CD4-positive, alpha-beta T cell treated with Interferon alpha-2 for 1 hour (primary cell): Measurements from ENCODE around the gene OCA2.
"Not testable (repeated sequence)": the region's sequence is repeated elsewhere in the genome, so short reads cannot be mapped to it uniquely, and the experiment has no call there.

ENCODE experiments used
- DNase-seq, 2 donors: peaks; one replicate each; pipeline ENCODE4 v3.0.0-alpha.2; 2020 to 2022

The OCA2 gene

DNA sequence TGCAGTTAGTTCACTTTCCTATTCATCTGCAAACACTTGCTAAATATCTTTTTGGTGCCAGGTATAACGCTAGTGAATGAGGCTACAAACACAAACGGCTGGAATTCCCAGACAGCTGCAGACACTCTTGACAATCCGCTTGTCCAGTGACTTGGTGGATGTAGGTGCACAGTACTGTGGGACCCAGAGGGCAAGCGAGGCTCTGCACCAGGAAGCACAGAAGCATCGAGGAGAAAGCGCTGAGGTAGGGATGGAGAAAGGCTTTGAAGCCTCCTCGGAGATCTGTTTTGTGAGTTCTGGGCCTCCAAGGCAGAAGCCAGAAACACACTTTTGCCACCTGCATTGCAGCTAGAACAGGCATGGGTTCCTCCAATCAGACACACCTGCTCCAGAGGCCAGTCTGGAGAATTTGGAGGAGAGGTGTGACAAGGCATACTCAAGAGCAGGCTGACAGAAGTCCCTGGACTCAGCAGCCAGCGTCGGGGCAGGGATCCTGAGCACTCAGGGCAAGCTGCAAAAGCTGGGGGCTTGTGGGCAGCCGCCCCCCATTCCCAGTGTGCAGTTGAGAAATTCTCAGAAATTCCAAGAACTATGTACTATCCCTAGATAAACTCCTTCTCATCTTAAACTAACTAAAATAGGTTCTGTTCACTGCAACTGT is 232.5 kb downstream of the OCA2 start:
- DNase-seq = no peak

DNA sequence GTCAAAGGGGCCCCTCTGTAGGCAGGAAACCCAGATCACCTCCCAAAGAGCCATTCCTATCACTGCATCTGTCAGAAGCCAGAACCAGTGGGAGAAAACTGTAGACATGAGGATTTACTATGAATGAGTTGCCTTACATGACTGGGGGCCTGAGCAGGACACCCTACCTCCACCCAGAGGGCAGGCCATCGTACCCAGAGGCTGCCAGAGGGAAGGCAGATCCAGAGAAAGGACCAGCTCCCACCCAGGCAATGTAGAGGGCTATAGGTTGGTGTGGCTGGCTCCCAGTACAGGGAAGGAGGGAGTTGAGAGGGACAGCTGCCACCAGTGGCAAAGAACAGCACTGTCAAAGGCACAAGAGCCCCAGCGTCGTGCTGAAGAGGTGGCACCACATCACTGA is 233.2 kb downstream of the OCA2 start:
- no peak for DNase-seq

DNA sequence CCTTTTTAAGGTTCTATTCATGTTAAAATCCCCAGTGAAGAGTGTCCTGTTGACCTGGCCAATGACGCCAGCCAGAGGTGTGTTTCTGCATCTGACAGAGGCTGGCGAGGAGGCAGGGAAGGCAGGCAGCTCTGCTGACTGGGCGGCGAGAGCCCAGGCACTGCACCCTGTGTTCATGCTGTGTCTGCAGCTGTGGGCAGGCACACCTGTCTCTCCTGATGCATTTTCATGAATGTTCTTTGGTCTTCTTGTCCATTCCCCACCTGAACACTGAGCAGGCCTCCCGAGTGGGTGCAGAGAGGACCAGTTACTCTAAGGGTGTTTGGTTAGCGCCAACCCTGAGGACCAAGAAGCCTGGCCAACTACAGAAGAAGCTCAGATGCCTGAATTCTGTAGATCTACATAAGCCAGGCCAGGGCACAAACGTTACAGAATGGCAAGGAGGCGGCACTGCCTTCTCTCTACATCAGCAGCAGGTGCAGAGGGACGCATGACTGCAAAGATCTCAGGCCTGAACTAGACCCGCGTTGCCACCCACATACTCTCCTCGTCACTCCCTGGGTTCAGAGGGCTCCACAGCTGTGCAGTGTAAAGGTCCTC is 233.7 kb downstream of the OCA2 start:
- no peak for DNase-seq

DNA sequence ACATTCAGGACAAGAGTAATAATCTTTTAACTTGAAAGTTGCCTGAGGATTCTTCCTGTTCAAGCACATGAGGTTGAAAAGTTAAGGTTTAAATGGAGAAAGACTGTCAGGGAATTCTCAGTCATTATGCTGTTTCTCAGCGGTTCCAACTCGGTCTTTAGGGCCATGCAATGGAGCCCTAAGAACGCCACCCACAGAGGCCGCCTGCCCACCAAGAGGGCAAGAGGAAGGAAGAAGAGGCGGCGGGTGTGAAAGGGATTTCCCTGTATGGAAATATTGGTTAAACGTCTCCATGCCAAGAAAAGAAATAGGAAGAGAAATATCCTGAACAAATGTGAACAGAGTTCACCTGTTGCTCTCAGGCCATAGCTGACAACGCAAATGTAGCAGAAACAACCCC is 234.4 kb downstream of the OCA2 start:
- no peak for DNase-seq

DNA sequence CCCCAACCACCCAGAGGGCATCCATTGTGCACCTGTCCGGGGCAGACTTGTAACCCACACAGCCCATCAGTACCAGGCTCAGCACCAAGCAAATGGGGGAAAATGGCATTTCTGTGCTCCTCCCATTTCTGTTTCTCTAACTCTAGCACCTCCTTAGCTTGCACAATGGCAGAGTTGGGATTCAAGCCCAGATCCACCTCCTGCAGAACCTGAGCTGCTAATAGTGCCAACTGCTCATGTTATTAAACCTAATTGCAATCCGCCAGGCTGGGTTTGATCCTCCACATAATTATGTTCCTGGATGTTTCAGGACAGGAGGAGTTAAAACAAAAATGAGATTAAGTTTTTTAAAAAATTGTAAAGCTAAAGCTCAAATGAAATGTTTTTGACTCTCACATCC is 235.0 kb downstream of the OCA2 start:
- DNase-seq = no peak

DNA sequence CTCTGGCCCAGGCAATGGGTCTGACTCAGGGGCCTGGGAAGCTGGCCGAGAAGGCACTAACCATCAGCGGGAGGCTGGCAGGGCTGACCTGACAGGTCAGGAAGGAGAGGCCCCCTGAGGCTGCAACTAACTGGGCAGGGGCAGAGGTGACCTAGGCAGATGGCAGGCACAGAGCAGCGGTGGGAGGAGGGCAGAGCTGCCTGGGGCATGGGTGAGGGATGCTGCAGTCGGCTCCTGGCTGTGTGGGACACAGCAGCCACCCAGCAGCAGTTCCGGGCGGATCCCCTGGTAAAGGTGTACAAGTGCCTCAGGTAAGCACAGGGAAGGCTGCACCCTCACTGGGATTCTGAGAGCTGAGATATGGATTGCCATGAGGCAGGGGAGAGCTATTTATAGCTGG is 236.1 kb downstream of the OCA2 start:
- no peak for DNase-seq

DNA sequence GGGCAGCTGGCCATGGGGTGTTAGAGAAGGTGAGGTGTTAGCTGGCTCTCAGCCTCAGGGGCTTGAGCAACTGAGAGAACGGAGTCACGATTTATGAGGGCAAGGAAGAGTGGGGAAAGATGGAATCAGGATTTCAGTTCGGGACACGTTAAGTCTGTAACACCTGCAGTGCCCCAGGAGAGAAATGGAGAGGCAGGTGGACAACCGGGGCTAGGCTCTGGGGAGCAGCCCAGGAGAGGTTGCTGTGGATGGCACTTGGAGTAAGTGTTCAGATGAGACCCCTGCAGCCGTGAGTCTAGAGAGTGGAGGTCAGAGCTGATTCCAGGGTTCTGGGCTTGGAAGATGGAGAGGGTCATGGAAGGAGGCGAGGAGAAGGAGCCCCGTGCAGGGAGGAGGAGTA is 237.9 kb downstream of the OCA2 start:
- no peak for DNase-seq

DNA sequence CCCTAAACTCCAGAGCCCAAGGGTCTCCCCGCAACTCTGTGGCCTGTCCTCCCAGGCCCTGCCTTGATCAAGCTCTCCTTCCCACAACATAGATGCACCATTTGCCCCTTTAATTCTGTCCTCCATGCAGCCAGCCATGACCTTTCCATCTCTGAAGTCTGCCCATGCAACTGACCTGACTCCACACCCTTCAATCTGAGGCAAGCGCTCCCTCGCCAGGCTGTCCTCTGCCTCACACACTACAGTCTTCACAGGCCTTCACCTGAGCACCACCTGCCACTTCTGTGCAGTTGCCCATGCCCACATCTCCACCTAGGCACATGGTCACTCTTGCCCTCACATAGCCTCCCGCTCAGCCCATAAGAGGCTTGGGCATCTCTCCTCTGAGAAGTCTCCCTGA is 244.0 kb downstream of the OCA2 start:
- DNase-seq = no peak

DNA sequence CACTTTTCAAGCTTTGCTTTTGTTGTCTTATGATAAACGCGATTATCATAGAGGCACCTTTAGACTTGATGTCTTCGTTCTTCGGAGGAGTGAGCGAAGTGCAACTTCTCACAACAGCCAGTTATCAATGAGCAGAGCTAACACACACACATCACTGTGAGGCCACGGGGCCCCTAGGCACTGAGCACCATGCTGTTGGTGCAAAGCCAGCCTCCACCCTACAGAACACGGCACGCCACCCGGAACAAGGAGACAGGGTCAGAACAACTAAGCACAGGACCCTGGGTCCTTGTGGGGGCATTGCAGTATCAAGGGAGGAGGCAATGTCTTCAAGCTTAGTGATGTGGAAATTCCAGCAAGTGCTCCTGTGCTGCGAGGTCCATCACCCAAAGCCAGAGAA is 244.5 kb downstream of the OCA2 start:
- no peak for DNase-seq

DNA sequence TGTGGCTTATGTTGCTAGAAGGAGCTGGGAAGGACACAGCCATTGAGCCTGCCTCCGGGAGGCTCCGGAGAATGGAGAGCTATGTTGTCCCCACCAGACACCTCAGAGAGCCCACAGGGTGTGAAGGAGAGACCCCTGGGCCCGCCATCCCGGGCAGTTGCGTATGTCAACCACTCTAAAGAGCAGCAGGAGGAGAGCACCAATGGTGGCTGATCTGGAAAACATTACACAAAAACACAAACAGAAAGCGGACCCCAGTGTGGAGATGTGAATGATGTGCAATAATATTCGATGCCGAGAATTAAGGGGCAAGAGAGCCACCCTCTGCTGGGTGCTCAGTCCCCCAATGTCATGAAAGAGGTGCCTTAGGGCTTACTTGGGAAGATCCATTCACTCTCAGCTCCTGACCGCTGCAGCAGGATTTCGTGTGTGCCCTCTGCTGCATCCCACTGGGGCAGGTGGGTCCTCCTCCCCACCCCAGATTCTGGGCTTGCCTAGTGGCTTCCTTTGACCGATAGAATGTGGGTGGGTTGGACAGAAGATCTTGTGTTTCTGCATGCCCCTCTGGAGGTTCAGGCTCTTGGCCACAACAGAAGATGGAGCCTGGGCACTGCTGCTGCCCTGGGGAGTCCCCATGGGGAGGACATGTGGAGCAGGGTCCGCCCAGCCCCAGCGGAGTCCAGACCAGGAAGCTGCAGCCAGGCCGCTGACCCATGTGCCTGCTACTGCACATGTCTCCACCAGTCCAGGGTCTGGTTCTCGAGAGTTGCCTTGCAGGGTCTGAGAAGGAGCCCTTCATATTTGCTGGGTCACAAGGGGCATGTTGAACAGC is 245.3 kb downstream of the OCA2 start:
- DNase-seq = no peak

DNA sequence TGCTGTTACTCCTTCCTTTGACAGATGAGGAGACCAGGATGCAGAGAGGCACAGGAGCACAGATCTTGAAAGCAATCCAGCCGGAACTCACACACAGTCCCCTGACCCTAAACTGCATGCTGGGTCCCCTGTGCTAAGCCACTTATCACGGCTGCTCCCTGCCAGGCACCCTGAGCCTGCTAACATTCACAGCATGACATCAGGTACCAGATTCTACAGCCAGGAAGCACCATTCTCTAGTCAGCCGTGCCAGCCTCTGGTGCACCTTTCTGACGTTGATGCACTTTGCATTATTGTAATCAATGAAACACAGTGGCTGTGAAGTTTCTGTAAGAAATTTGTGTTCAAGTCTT is 247.3 kb downstream of the OCA2 start:
- no peak for DNase-seq

DNA sequence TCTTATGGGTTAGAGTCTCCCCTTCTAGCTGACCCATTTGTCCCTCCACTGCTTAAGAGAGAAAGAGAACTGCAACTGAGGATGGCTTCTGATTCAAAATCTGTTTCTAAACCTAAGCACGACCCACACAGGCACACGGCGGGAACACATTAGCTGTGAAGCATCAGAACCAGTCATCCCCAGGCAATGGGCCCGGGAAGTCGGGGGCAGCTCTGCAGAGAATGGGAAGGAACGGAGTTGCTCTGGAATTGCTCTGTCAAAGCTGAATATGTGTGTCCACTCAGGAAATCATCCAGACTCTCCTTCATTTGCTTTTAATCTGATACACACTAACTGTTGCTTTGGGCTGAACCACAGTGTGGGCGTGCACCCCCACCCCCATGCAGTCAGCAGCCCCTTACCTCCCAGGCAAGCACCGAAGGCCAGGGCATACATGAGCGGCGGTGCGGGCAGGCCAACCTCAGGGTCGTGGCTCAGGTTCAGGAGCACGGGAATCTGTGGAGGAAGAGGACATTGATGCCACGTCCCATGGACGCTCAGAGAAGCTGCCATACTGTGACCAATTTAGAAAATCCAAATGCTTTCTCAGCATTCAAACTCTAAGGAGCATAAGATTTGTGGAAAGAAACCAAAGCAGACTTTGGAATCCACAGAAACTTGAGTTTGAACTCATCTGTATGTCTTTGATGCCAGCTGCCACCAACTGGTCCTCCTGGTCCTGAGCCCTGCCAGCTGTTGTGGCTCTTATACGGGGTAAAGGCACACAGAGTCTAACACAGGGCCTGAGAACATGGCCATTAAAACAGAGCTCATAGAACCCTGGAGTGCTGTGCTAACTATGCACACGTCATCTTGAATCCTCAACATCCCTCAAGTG is 247.9 kb downstream of the OCA2 start:
- DNase-seq = no peak

DNA sequence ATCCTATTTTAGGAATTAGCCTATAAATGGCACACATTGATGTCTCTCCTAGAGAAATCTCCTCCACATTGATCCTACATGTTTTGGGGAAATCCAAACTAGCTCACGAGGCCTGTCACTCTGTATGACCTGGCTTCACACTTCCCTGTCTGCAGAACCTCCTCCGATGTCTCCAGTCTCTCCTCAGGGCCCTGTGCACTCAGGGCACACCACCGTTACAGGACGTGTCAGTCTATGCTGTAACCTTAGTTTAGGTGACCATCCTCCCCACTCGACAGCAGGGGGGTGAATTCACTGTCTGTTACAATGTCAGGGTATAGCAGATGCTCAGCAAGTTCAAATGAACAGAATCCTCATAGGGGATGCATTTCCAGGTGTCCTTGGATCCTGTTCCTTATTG is 249.1 kb downstream of the OCA2 start:
- DNase-seq = no peak

DNA sequence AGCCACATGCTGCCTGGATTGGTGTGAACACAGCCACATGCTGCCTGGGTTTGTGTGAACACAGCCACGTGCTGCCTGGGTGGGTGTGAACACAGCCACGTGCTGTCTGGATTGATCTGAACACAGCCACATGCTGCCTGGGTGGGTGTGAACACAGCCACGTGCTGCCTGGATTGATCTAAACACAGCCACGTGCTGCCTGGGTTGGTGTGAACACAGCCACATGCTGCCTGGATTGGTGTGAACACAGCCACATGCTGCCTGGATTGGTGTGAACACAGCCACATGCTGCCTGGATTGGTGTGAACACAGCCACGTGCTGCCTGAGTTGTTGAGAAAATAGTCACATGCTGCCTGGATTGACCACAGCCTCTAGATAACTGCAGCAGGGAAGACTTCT is 250.2 kb downstream of the OCA2 start:
- not testable (repeated sequence) for DNase-seq

DNA sequence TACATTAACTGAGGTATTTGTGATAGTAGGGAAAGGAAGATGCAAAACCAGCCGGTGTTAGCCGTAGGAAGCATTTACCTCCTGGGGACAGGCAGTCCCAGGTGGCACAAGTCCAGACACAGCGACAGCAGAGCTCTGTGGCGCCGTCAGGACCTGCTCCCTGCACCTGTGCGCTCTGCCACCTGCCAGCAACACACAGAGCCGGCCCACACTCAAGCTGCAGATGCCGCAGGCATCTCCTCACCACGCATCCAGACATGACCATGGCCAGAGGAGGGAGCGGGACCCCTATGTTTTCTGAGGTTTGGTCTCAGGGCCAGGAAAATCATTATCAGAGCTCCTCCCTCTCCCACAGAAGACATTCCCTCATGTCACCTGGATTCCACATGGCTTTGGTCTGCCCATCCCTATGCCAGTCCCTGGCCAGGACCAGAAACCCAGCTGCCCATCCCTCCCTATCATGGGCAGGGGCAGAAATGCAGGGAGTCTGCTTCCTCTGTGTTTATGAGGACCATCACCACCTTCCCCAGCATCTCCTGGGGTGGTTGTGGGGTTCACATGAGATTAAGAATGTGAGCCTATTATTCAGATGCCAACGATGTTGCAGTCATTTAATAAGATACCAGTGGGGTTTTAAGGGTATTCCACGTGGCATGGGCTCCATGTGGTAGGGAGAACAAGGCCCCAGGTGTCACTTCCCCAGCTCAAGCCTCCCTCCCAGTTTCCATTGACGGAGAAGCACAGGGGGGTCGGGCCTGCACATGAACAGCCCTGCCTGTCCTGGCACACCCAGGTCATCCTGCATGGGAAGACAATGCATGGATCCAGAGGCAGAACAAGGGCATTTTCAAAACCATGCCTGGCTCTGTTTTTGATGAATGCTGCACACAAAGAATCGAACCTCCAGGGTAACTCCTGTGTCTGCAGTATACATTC is 251.1 kb downstream of the OCA2 start:
- no peak for DNase-seq

DNA sequence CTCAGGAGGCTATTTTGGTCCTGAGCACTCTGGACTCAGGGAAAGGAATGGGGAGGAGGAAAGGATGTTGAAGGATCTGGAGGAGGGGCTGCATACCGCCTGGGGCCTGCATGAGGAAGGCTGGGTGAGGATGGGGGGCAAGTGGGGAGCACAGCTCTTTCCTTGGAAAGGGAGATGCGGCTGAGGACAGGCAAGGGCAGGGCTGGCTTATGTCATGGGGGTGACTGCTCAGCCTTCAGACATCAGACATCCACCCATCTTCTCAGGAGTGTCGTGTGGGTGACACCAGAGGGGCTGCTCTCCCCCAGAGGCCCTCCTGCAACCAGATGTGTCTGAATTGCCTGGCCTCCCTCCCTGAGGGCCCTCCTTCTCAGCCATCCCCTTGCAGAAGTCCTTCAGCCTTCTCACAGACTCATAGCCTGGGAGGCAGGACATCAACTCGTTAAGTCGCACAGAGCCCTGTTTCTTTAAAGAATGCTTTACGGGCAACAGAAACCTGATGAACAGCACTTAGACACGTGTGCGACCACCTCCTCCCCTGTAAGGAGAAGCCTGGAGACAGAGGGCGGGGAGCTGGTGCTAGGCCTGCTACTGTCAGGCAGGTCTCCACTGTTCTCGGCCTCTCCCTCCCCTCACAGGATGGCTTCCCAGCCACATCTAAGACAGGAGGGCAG is 252.3 kb downstream of the OCA2 start:
- DNase-seq = no peak

DNA sequence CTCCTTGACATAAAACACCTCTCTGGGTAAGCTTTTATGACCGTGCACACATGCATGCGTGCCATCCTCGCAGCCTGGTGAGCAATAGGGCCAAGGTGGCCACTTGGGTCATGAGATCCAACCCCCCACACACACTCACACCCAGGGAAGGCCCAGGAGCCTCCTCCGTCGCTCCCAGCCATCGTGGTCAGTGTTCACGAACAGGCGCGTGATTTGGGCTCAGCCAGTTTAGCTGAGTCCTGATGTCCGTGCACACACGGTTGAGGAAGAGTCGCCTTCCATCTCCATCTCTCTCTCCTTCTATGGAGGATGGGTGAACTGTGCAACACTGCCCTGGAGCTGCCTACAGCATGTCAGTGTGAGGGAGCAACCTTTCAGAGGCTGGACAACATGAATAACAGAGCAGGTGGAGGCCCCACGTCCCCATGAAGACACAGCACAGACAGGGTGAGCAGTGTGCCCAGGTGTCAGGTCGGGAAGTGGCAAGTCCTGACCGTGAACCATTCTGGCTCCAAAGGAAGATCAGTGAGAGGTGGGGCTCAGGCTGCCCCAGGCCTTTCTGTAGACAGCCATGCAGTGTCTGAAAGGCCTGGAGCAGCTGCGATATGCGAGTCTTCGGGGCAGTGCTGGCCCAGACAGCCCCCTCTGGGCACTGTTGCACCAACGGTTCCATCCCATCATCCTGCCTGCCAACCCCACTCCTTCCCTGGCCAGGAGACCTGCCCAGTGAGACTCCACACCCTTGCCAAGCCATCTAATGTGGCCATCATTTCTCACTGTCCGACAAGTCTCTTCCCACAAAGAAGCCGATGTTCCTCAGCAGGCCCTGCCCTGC is 253.4 kb downstream of the OCA2 start:
- no peak for DNase-seq

DNA sequence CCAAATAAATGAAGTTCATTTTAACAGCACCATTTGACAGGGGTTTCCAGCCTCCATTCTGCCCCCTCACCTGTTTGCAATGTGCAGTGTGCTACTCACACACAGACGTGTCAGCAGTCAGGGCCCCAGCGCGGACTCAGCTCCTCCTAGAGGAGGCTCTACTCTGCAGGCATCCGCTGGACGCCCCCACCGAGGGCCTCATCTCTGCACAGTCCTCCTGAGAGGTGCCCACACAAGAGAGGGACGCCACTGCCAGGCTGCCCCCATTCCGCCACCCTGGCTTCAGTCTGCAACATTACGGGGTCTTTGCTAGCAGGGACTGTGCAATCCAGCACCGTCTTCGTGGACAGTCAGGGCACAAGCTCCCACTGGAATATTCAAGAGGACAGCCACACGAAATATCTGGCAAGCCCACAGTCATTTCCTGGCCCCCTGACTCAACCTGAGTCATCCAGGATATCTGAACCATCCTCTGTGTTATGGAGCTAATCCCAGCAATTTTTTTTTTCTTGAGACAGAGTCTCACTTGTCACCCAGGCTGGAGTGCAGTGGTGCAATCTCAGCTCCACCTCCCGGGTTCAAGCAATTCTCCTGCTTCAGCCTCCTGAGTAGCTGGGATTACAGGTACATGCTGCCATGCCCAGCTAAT is 255.0 kb downstream of the OCA2 start:
- DNase-seq = no peak

DNA sequence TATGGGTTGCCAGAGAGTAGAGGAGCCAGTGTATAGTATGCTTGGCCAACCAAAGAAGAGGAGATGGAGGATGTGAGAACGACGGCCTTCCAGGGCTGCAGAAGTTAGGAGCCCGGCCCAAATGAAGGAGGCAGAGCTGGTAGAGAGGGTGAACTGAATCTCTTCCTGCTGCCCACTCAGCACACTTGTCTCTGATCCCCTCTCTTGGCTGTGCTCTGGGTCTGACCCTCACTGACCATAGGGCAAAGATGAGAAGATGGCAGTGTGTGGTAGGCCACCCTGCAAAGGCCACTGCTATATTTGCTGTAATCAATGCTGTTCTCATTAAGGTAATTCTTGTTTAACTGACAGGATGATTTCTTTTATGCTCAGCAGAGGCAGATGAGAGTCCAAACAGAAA is 256.0 kb downstream of the OCA2 start:
- no peak for DNase-seq

DNA sequence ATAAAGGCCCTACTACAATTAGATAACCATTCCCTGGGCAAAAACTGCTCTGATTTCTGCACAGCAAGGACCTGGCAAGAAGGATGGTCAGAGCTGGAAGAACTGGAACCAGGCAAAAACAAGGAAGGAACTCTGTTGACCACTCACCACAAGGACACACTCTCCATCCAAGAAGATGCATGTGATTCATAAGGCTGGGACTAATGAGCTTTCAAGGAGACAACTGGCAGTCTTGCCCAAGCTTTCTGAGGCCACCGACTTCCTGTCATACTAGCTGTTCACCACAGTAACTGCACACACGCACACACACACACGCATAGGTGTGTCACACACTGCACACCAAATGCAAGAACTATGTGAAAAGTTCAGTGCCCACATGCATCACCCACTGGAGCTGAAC is 256.6 kb downstream of the OCA2 start:
- DNase-seq = no peak
